Transverse colon (tissue), 4 donors: ENCODE measurements around the gene NXPH4. TPM values are rescaled to one million over a fixed set of nuclear protein-coding genes. Genes with fewer than 3 reads are reported as not detected.

Source experiments
- DNase-seq: peaks from one replicate; pipeline ENCODE4 v3.0.0-alpha.2; 2019
- H3K27ac ChIP-seq, 4 donors: fragments of 200-600 bp; sonication (generic); 2 replicates each; pipeline ENCODE4 v1.5.1; 2016 to 2018; ENCODE audit warnings: inconsistent platforms in 4 of 4
- H3K27me3 ChIP-seq: fragments of 200-600 bp; sonication (generic); 2 replicates; pipeline ENCODE4 v1.5.1; 2017; ENCODE audit warnings: inconsistent platforms
- H3K36me3 ChIP-seq, 4 donors: fragments of 200-600 bp; sonication (generic); 2 replicates each; pipeline ENCODE4 v1.5.1; 2017 to 2019; ENCODE audit warnings: inconsistent platforms in 4 of 4
- H3K4me1 ChIP-seq, 4 donors: fragments of 200-600 bp; sonication (generic); 2 replicates each; pipeline ENCODE4 v1.5.1; 2017 to 2020; ENCODE audit warnings: inconsistent platforms in 4 of 4
- H3K4me3 ChIP-seq, 4 donors: fragments of 200-600 bp; sonication (generic); 1 replicate in 1 of 4; 2 replicates in 3 of 4; pipeline versions ENCODE4 v1.5.1 to v1.6.1; 2017 to 2019; ENCODE audit warnings: inconsistent platforms in 4 of 4
- H3K9me3 ChIP-seq, 2 donors: fragments of 200-600 bp; sonication (generic); 2 replicates each; pipeline ENCODE4 v1.5.1; 2017 to 2019; ENCODE audit warnings: inconsistent platforms in 2 of 2
- CTCF ChIP-seq, 5 experiments: fragments of 200-600 bp in 3 of 5; fragments of 450-650 bp in 2 of 5; sonication (generic) in 3 of 5; IDR thresholded peaks; 1 replicate in 2 of 5; 2 replicates in 3 of 5; pipeline ENCODE4 v1.5.1; 2016 to 2017; ENCODE audit warnings: antibody characterized with exemption in 5 of 5, inconsistent platforms in 3 of 5, mild to moderate bottlenecking in 2 of 5, moderate library complexity in 1 of 5
- EP300 ChIP-seq: sonication (generic); formaldehyde crosslinking; IDR thresholded peaks from one replicate; pipeline ENCODE4 v1.6.1; 2017; ENCODE audit warnings: antibody characterized with exemption, low read depth
- POLR2A ChIP-seq: fragments of 450-650 bp; IDR thresholded peaks from one replicate; pipeline ENCODE4 v1.6.1; 2016; ENCODE audit warnings: antibody characterized with exemption, mild to moderate bottlenecking, moderate library complexity
- POLR2AphosphoS5 ChIP-seq, 3 donors: sonication (generic); formaldehyde crosslinking; IDR thresholded peaks; one replicate each; pipeline ENCODE4 v1.6.1; 2016; ENCODE audit warnings: antibody characterized with exemption in 3 of 3
- WGBS, 2 donors: methylation state at CpG; one replicate each; pipeline ENCODE4 v1.1.5; 2018; ENCODE audit warnings: low coverage in 1 of 2; 5-methylcytosine and 5-hydroxymethylcytosine counted together
- in situ Hi-C, 4 donors: fragments of 200-750 bp; cut with MboI; loops; one replicate each; pipeline versions ENCODE4 v1.15.0 to v1.15.1; 2017; ENCODE audit warnings: low sequenced_read_pairs in 3 of 4, low pct_ligation_motif_present in 1 of 4, low pct_unique_long_range_greater_than_20kb in 1 of 4
- intact Hi-C: fragments of 100-400 bp; cut with DNase I; formaldehyde crosslinking; loops from one replicate; pipeline ENCODE4 v1.15.1; 2023; ENCODE audit warnings: low total_unique reads
- total RNA-seq, 4 donors: library from RNA; depleted of rRNA; stranded (reverse); fragments of >200 nt; gene quantifications; one replicate each; pipeline ENCODE4 v1.1.0, GENCODE V29; 2016

The NXPH4 gene
- total RNA-seq, 4 donors from 2014 or later: not detected

GRCh38 chr12:57237932-57238853, 21.6 kb downstream of the NXPH4 start:
- DNase-seq: peak; percentile 29
- H3K36me3 ChIP-seq: peaks cover 0 to 9% (median 0%) of the 10 kb centered on the region in 4 donors
- TF ChIP-seq EP300: no peak
- no peak for TF ChIP-seq POLR2A
- TF ChIP-seq POLR2AphosphoS5 (IDR thresholded peaks at IDR 0.05): no peak
- no peak for TF ChIP-seq CTCF (IDR thresholded peaks at IDR 0.05)
- peak overlapping the region in 2 of 4 donors; percentile 6 to 42 for H3K27ac ChIP-seq
- 2% methylated on average over 63 of the region's 63 CpGs; no CpG with 5 or more reads in 1 of the 2 donors for WGBS, 2 donors
- H3K4me1 ChIP-seq: peaks cover 34 to 57% (median 52%) of the 10 kb centered on the region in 4 donors
- intact Hi-C loops (no loop called here), in situ Hi-C loops (no loop called here)
- no peaks in the 10 kb centered on the region for H3K9me3 ChIP-seq
- peaks cover 79% of the 10 kb centered on the region for H3K27me3 ChIP-seq
- peak overlapping the region; percentile 11 to 50 (median 21) for H3K4me3 ChIP-seq

GRCh38 chr12:57238854-57239554, 22.4 kb downstream of the NXPH4 start:
- TF ChIP-seq EP300 (no peak), POLR2A (no peak), POLR2AphosphoS5 (IDR thresholded peaks at IDR 0.05) (peak in 2 of 3 donors; percentile 25 to 62), CTCF (IDR thresholded peaks at IDR 0.05) (peak; percentile 100)
- no peaks in the 10 kb centered on the region for H3K9me3 ChIP-seq
- H3K27me3 ChIP-seq: peaks cover 88% of the 10 kb centered on the region
- intact Hi-C loops: loop anchor here (1.0 kb wide), 1 partner anchor 26 kb away; no protein-coding TSS in a partner anchor
- in situ Hi-C loops: no loop called here
- H3K4me3 ChIP-seq: peak overlapping the region; percentile 11 to 50 (median 21)
- peak; percentile 90 for DNase-seq
- peaks cover 40 to 63% (median 59%) of the 10 kb centered on the region in 4 donors for H3K4me1 ChIP-seq
- 4% methylated on average over 26 of the region's 47 CpGs; no CpG with 5 or more reads in 1 of the 2 donors for WGBS, 2 donors
- H3K36me3 ChIP-seq: peaks cover 0 to under 1% (median 0%) of the 10 kb centered on the region in 4 donors
- H3K27ac ChIP-seq: peak overlapping the region in 2 of 4 donors; percentile 6 to 51

- Histone ChIP-seq H3K36me3 (no peaks in the 10 kb centered on the region), H3K27me3 (peaks cover 93% of the 10 kb centered on the region), H3K4me1 (peaks cover 40 to 63% (median 59%) of the 10 kb centered on the region in 4 donors), H3K27ac (peak overlapping the region in 1 of 4 donors; percentile 51), H3K4me3 (peak overlapping the region in 3 of 4 donors; percentile 21 to 50 (median 36)), H3K9me3 (no peaks in the 10 kb centered on the region)
- intact Hi-C loops (loop anchor here (1.0 kb wide), 1 partner anchor 26 kb away; no protein-coding TSS in a partner anchor), in situ Hi-C loops (no loop called here)
- DNase-seq: no peak
- 1% methylated on average over 14 of the region's 14 CpGs; no CpG with 5 or more reads in 1 of the 2 donors for WGBS, 2 donors
- TF ChIP-seq POLR2A: no peak
- no peak for TF ChIP-seq EP300
- no peak for TF ChIP-seq CTCF (IDR thresholded peaks at IDR 0.05)
- TF ChIP-seq POLR2AphosphoS5 (IDR thresholded peaks at IDR 0.05): no peak
These were observed 23.0 kb downstream of the NXPH4 start for GRCh38 chr12:57239587-57240065.
